T47D (cell line): ENCODE results near the gene HOXA3.

Source experiments
- DNase-seq, 2 experiments: peaks; one replicate each; pipeline versions ENCODE4 v3.0.0 to v3.0.0-alpha.2; 2011 to 2012; ENCODE audit warnings: low read depth in 1 of 2, low spot score in 1 of 2
- JUND ChIP-seq: IDR thresholded peaks from 2 replicates; pipeline ENCODE4 v1.6.1; 2012; ENCODE audit warnings: low read depth
- in situ Hi-C: cut with HindIII; loops from 2 replicates; pipeline ENCODE4 v1.10.0; 2016; ENCODE audit warnings: low sequenced_read_pairs, low pct_unique_long_range_greater_than_20kb

The HOXA3 gene

DNA sequence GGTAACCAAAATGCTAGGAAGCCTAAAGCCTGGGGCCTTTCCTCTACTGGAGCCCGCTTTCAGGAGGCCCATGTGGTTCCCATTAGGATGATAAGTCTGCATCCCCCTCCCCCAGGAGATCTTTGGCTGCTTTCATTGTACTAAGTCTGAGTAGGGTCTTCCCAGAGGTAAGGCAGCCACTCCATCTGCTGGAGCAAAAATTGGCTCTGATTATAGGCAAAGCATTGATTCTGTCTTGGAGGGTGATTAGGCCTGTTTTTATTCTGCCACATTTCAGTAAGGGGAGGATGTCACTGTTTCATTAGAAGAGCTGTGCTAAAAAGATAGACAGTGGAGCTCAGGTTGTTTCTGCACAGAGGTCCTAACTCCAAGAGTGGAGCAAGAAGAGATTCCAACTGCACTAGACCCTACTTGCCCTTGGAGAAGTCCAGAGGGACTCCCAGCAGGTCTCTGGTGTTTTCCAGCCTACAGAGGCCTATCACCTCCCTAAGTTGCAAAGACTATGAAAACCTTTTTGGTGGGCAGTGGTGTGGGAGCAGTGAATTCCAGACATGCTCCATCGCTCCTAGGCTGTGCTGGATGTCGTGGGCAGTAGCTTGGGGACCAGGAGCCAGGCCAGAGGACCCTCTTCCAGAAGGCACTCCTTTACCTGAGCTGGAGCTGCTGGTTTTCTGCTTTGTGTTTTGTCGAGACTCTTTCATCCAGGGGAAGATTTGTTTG, 42.8 kb downstream of the HOXA3 start:
- TF ChIP-seq JUND: no peak
- no peak for DNase-seq
- in situ Hi-C loops: no loop called here

DNA sequence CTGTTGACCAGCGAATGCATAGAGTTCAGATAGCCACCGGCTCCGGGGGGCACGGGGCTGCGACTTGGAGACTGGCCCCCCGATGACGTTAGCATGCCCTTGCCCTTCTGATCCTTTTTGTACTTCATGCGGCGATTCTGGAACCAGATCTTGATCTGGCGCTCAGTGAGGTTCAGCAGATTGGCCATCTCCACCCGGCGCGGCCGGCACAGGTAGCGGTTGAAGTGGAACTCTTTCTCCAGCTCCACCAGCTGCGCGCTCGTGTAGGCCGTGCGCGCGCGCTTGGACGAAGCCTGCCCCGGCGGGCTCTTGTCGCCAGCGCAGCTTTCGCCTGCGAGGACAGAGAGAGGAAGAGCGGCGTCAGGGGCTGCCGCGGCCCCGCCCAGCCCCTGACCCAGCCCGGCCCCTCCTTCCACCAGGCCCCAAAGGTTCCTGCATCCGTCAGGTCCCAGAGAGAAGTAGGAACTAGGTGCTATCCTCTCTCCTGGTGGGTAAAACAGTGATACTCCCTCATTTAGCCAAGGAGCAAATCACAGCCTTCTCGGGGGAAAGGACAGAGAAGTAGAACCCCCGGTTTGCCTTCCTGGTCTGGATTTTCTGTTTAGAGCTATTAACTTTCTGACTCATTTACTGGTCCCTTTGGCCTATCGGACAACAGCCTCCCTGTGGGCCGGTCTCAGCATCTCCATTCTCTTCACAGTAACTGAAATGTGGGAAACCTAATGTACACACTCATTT, 43.8 kb downstream of the HOXA3 start:
- no peak for DNase-seq
- TF ChIP-seq JUND: no peak
- in situ Hi-C loops: no loop called here

DNA sequence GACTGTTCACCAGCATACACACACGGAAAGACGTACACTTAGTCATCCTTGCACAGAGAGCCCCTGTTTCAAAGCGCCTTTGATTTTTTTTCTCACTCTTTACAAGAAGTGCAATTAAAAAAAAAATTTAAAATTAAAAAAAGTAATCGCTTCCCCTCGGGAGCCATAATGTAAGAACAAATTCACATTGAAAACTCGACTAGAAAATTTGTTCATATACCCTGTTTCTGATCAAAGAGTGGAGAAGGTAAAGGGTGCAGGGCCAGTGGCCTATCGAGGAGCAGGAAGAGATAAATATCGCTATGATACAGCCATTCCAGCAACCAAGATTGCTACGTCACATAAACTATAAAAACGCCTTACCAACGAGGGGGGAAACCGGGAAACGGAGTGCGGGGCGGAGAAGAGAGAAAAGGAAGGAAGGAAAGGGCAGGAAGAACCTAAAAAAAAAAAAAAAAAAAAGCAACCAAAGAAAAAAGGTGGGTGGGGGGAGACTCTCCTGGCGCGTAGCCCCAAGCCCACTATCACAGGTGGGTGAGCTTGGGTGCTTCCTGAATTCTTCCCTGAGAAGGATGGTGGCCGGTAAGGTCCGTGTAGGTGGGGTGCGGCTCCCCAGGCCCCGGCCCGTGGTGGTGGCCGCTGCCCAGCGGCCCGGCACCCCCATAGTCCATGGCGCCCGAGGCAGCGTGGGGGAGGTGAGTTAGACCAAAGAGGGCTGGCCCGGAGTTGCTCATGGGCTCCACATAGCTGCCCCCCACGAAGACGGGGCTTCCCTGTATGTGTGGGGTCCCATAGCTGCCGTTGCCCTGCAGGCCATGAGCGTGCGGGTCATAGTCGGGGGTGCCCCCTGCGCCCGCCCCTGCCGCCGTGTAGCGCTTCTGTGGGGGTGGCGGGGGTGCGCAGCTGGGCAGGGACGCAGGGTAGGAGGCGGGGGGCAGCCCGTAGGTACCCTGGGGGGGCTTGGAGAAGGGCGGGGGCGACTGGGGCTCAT, 44.7 kb downstream of the HOXA3 start:
- no peak for DNase-seq
- no peak for TF ChIP-seq JUND
- in situ Hi-C loops: no loop called here

DNA sequence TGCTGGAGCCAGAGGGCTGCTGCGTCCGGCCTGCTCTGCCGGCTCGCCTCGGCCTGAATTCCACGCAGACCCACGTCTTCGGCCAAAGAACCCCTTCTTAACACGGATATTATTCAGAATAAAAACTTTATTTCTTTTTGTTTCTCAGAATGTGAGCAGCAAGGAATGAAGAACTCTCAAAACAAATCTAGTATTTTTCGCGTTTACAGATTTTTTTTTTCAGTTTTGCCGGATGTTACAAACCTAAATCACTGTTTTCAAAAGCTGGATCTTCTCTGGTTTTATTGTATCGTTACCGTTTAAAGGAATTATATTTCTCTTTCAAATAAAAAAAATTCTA, 45.5 kb downstream of the HOXA3 start:
- in situ Hi-C loops: no loop called here
- TF ChIP-seq JUND: no peak
- no peak for DNase-seq

DNA sequence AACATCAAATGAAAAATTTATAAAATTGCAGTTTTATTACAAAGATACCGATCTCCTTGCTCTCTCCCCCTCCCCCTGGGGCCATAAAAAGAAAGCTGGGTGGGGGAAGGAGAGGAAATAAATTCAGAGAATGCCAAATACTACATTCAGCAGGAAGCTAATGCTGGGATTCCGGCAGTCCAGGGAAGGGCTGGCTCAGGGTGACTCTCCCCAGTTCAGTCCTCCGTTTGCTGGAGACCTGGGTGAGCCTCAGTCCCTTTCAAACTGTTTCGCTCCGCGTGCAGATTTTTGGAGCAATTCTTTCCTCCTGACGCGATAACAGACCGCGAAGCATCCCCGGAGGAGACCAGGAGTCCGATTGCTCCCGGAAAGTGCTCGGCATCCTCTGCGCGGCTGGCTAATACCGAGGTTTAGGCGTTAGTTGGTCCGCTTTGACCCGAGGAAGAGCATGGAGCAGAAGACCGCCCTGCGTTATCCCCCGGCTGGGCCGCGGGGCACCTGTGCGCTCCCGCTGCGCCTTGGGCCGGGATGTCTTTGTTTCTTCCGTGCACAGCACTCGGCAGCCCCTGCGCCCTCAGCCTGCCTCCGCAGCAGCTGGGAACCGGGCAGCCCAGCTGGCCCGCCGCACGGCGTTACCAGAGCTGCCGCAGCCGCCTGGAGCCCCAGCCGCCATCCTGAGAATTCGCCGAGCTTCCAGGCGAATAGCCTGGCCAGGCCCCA, 46.0 kb downstream of the HOXA3 start:
- DNase-seq: no peak
- in situ Hi-C loops: no loop called here
- TF ChIP-seq JUND: no peak

DNA sequence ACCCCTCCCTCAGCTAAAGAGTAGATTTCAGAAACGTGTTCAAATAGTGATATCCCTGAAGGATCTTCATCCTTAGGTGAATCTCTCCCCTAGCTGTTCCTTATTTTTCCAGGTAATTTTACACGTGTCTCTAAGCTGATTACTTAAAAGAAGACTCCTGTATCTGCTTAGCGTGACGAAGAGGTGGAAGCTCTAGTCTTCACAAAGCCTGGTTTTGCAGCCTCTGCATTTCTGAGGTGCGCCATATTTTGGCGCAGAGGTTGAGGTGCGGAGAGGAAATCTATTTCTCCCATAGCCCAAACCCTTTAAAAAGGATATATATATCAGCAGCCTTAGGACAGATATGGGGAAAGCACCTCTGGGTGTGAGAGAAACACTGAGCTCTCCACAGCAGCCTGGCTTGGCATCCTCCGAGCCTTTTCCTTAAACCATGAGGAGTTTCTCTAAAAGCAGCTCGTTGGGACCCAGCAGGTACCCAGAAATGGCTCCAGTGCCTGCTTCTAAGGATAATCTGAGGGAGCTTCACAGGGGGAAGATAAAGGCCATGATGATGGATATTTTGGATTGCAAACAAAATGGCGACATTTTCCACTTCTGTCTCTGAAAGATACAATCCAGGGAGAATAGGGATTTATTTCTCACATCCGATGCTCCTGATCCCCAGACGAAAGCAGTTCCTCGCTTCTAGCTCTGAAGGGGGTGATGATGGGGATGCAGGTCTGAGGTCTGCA, 46.9 kb downstream of the HOXA3 start:
- TF ChIP-seq JUND: no peak
- in situ Hi-C loops: no loop called here
- no peak for DNase-seq

DNA sequence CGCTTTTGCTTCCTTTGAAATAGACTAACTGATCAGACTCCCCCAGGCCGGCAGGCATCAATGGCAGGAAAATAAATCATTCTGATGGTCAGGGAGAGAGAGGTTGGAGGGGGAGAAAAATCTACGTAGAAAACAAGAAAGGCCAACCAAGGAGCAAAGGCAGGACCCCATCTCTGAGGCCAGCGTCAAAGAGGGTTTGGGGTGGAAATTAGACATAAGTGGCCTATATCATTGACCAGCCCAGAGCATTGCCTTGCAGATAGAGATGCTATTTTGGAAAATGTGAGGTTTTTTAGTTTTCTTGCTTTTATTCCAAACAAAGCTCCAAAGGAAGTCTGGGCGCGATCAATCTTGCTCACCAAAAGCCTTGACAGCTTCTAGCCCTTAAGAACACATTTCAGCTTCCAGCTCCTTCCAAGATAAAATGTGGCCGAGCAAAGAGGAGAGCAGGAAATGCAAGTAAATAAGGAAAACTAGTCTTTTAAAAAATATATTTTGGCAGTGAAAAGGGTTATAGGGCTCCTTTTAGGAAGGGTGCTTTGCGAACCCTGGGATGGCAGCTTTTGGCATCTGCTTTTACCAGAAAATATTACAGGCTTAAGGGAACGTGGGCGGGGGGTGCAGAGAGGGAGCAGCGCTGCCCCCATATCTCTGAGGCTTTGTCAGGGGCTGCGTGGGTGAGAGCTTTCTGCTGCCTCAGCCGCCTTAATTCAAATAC, 47.9 kb downstream of the HOXA3 start:
- TF ChIP-seq JUND: no peak
- in situ Hi-C loops: no loop called here
- no peak for DNase-seq

DNA sequence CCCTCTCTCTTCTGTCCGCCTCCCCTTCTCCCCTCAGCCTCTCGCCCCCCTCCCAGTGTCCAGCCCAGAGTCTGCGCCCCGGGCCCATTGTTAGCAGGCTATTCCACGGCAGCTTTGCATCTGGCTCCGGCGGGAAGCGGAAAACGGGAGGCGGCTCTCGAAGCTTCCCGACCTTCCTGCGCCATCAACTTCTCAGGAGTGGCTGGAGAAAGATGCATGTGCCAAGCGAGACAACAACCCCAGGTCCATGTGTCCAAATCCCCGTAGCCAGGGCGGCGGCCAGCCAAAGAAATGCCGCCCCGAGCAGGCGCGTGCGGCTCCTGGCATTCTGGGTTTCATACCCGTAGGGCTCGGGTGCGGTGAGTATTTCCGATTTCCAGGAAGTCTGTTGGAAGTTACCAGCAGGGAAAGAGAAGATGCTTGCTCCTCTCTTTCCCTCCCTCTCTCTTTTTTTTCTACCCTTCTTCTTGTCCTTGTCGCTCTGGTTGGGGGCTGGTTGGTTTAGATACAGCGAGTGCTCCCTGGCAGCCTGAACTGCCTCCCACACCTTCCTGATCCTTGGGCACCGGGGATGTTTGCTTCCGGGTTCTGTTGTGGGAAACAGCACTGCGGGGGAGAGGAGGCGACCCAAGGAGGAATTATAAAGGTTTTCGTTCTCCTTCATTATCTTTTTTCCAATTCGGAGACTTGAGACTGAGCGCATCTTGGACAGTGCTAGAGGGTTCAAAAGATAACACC, 48.7 kb downstream of the HOXA3 start:
- TF ChIP-seq JUND: no peak
- DNase-seq: no peak
- in situ Hi-C loops: no loop called here

DNA sequence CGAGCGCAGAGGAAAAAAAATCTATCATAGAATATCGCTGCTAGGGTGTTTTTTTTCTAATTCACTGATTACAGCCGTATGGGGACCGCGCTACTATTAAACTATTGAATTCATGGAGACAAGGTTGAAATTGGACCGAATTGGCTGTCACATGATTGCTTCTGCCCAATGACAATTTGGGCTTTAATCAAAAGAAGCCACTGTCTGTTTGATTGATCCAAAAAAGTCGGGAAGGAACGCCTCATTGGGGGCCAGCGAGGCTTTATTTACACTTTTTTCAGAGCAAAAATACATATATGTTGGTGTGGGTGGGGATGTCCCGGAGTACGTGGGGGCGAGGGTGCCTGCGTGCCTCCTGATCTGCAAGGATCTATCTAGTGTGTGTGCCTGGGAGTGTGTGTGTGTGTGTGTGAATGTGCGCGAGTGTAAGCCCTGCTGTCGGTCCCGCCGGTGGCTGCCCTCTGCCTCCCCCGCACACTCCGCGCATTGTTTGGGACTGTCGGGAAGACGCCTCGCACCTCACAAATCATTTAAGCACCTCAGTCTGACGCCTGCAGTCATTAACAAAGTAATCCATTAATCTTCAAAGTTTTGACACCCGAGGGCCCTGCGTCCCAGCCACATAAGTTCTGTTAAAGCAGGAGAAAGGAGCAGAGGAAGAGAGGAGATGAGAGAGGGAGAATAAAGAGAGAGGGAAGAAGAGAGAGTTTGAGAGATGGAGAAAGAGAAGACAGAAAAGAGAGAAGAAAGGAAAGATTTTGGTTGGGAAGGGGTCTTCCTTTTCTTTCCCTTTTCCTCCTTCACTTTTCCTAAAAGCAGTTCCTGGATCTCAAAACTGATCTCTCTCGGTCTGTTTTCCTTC, 49.6 kb downstream of the HOXA3 start, which contains the start of gene HOXA2:
HOXA2 (minus strand) TSS at position 103 of the 862 bp plus-strand sequence. CDS start 183 bp downstream, outside the sequence.
- DNase-seq: no peak
- in situ Hi-C loops: no loop called here
- no peak for TF ChIP-seq JUND
